ENCODE results near the gene PLCD3.
A peak's percentile ranks its signal among the peaks of the same experiment; 100 is the strongest.

PLCD3 gene

DNA sequence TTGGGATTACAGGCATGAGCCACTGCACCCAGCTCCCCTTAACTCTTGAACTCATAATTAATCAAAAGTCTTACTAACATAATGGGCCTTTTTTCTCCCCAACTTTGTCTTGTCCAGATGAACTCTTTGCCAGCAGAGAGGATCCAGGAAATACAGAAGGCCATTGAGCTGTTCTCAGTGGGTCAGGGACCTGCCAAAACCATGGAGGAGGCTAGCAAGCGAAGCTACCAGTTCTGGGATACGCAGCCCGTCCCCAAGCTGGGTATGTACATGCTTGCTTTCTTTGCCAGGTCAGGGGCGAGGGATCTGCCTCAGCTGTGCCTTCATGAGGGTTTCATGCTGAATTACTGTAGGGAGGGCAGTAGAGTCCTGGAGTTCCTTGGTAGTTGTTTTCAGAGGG lies 45.9 kb downstream of the PLCD3 start:
- DNase-seq (ENCODE audit: low read depth in 2 of 2, low spot score in 1 of 2) = no peak

DNA sequence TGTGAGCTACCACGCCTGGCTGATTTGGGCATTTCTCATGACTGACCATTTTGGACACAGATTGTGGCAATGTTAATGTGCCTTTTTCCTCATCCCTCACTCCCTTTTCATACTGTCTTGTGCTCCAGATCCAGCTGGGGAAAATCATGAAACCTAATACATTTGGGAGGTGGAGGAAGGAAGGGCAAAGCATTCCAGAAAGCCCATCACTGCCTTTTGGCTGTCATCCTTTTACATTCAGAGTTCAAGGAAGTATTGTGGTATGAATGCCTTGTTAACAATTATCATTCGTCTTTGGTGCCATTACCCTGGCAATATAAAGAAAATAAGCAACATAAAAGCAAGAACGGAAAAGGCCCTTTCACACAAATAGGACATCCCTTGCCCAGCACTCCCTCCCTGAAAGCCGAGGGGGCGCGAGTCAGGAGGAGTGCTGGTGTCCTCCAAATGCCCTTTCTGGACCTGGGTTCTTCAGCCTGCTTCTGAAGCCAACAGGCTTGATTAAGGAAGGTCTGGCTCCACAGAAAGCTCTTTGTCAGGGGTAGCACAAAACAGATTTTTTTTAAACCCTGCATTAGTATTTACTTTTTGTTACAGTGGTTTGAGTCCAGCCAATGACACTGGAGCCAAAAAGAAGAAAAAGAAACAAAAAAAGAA lies 51.1 kb downstream of the PLCD3 start:
- no peak for DNase-seq (ENCODE audit: low read depth in 2 of 2, low spot score in 1 of 2)

DNA sequence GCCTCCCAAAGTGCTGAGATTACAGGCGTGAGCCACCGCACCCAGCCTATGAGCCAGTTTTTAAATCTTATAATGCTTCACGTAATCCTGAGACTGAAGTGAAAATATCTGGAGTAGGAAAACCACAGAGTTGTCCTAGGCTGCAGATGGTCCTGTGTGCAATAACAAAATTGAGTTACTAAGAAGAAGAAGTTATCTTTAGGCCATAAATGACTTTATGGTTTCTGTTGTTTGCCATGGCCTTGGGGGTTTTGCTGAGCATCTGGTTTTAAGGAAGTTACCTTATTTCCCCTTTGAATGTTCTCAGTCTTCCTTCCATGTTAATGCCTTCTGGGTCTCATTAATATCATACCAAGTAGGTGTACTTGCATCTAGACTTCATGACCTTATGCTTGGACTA lies 54.7 kb downstream of the PLCD3 start:
- no peak for DNase-seq (ENCODE audit: low read depth in 2 of 2, low spot score in 1 of 2)

DNA sequence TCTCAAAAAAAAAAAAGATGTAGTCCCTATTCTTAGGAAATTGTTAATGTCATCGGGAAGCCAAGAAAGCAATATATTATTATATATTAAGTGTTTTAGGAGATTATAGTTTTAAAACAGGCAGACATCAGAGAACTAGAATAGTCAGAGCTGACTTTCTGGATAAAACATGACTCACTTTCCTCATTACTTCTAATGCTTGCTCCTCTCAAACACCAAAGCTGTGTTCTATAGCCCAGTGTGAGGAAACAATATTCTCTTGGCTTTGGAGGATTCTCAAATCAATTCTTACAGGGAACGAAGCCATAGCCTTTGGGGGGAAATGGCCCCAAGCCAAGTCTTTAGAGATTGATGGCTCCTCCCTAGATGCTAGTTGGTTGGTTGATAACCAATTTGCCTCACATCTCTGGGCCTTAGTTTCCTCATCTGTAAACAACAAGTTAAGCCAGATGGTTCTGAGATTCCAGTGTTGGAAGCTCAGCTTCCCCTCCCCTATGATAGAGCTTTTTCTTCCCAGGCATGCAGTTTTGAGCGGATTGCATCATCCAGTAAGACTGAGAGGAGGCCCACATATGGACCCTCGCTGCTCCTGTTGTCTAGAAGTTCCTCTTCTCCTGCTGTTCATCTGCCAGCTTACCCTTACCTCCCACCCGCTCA lies 58.8 kb downstream of the PLCD3 start:
- no peak for DNase-seq (ENCODE audit: low read depth in 2 of 2, low spot score in 1 of 2)

DNA sequence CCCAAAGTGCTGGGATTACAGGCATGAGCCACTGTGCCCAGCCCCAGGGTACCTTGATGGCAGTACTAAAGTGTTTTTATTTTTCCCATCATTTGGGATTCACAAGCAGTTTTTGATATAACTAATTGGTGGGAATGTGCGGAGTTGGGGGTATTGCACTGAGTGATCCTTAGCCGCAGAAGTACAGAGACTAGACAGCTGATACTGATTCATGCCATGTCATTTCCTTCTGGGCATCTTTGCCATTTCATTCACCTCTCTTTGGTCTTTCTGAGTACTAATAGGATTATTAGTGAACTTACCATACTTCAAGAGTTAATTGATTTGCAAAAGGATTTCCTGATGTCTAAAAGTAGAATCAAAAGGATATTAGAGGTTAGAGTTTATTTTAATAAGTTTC lies 61.5 kb downstream of the PLCD3 start:
- no peak for DNase-seq (ENCODE audit: low read depth in 2 of 2, low spot score in 1 of 2)

DNA sequence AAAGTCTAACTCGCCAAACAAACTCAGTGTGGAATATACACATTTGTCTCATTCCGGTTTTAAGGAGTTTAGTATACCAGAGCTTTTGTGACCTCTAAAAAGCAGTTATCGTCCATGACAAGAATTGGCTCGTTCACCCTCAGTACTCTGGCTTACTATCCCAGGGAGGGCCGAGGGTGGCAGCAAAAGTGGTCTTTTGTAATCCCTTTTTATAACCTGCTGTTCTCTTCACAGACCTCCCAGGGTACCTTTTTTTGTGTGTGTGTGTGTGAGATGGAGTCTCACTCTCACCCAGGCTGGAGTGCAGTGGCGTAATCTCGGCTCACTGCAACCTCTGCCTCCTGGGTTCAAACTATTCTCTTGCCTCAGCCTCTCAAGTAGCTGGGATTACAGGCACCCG lies 62.3 kb downstream of the PLCD3 start:
- no peak for DNase-seq (ENCODE audit: low read depth in 2 of 2, low spot score in 1 of 2)

DNA sequence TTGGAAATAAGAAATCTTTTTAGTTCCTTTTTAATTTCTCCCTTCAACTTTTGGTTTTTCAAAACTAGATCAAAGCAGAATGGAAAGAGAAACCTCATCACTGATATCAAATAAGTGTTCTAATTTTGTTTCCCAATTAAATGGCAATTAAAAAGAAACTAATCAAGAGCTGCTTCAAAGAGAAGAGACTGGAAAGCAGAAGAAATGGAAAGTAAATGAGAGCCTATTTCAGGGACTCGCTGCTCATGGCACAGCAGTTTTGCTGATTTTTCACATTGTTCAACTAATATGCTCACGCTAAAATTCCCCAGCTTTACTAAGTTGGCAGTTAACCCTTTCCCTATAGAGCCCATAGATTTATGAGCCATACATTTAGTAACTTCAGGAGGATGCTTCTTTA lies 64.7 kb downstream of the PLCD3 start:
- DNase-seq (ENCODE audit: low read depth in 2 of 2, low spot score in 1 of 2) = no peak

DNA sequence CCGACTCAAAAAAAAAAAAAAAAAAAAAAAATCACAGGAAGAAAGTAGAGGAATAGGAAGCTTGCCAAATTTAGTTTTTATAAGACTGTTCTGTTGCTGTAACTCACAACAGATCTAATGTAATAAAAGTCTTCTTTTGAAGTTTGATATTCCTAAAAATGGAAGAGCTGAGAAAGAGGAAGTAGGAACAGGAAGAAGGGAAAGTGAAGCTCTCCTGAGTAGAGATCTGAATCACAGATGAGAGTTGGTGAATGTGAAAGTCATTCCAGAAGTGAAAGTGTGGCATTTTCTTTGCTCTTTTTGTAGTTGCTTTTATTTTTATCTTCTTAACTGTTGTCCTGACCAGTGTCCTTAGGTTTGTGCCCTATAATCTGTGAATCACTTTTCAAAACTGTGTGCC lies 69.1 kb downstream of the PLCD3 start:
- DNase-seq (ENCODE audit: low read depth in 2 of 2, low spot score in 1 of 2) = no peak

DNA sequence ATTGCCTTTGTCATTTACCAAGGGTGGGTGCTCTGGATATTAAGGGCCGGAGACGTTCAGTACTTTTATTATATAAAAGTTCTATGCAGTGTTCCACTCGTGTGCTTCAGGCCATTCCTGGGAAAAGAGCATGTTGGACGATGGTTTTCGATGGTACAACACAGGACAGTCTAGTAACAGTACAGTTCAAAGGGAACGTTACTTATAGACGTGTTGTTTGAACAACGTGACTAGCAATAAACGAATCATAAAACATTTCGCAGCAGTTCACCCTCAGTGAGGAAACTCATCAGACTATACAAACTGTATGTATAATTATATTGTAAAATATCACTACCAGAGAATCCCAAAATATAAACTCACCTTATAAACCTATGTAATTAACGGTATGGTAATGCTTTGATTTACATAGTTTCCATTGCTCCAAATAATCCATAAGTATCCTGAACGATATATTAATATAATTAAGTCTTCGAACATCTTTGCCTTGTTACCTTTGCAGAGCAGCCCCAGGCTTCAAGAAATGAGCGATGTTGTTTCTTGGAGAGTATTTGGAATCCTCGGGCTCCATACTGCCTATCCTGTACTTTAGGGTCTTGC lies 70.6 kb downstream of the PLCD3 start:
- DNase-seq (ENCODE audit: low read depth in 2 of 2, low spot score in 1 of 2) = no peak

DNA sequence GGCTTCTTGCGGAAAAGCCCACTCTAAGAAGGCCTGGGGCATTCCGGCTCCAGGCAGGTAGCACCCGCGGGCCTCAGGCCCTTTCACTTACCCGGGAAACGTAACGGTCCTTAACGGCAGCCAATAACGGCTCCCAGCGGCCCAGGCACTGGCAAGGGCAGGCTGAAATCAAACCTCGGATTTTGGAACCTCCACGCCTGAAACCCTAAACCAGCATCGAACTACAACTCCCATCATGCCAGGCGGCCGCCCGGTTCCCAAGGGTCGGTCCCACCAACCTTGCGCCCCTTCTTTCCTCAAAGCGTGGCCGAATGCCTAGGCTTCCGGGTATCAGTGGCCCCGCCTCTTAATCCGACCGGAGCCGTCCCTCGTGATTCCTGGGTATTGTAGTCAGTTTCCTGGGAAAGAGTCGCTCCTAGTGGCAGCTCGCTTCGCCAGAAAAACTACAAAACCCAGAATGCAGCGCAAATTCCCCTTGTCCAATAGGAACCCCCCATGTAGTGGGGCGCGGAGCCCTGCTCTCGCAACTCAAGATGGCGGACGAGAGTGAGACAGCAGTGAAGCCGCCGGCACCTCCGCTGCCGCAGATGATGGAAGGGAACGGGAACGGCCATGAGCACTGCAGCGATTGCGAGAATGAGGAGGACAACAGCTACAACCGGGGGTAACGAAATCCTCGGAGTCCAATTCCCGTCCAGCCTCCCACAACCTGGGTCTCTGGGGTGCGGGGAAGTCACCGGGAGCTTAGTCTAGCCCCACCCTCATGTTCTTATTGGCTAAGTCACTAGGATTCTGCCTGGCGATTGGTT lies 71.3 kb downstream of the PLCD3 start, which contains the start of gene NMT1:
TSS of gene NMT1 (plus strand) at position 521 of the 809 bp plus-strand sequence. CDS start at position 534, 13 bp downstream.
- peak; percentile 92 to 93 for DNase-seq (ENCODE audit: low read depth in 2 of 2, low spot score in 1 of 2)

DNA sequence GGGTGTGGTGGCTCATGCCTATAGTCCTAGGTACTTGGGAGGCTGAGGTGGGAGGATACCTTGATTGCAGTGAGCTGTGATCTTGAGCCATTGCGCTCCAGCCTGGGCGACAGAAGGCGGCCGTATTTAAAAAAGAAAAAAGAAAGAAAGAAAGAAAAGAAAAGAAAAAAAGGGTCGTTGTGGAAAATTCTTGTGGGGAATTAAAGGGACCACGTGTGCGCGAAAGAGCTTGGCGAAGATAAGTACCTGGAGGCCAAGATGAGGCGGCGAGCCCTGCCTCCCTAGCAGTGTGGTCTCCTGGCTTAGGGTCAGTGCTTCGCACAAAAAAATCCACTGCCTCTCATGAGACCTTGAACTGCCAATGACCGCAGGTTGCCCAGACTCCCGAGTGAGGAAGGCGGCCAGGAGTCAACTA lies 71.9 kb downstream of the PLCD3 start:
- DNase-seq (ENCODE audit: low read depth in 2 of 2, low spot score in 1 of 2) = no peak
